SK-N-DZ (cell line): ENCODE data around the gene SERPINE2.

ENCODE experiments used
- DNase-seq: peaks from one replicate; pipeline ENCODE4 v3.0.0-alpha.2; 2015; ENCODE audit warnings: low spot score

The SERPINE2 gene

DNA sequence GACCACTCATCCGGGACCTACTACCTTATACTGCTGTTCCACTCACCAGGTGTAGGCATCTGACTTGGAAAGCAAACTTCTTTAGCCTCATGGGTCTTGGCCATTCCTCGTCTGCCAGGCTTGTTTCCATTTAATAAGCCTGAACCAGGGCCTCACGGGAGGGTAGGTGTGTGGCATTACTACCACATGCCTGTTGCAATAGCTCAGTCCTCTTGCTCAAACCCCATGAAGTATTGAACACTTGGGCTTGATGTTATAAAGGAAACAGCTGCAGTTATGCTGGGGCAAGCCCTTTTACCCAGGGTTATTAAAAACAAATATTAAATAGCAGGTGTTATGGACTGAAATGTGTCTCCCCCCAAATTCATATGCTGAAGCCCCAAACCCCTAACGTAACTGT, 60.6 kb downstream of the SERPINE2 start:
- DNase-seq = no peak

DNA sequence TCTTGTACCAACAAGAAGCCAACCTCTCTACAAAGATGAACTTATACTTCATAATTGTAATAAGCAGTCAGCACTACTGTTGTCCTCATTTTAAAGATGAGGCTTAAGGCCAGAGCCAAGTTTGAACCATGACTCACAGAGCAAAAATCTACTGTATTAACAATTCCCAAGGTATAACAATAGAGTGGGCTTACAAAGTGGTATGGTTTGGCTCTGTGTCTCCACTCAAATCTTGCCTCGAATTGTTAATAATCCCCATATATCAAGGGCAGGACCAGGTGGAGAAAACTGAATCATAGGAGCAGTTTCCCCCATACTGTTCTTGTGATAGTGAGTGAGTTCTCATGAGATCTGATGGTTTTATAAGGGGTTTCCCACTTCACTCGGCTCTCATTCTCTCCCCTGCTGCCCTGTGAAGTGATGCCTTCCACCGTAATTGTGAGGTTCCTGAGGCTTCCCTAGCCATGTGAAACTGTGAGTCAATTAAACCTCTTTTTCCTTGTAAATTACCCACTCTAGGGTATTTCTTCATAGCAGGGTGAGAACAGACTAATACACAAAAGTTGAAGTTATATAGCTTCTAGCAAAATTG, 62.4 kb downstream of the SERPINE2 start:
- no peak for DNase-seq

DNA sequence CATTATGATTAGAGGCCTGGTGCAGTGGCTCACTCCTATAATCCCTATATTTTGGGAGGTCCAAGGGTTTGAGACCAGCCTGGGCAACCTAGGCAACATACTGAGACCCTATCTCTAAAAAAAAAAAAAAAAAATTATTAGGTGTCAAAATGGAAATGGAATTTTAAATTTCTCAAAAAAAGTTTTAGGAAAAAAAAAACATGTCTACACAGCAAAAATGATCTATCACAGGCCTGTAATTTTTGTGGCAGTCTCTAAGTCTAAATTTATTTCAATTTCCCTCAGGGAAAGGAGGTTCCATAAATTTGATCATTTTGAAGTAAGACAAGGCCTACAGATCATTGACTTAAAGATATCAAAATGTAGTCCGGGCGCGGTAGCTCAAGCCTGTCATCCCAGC, 65.5 kb downstream of the SERPINE2 start:
- DNase-seq = no peak

DNA sequence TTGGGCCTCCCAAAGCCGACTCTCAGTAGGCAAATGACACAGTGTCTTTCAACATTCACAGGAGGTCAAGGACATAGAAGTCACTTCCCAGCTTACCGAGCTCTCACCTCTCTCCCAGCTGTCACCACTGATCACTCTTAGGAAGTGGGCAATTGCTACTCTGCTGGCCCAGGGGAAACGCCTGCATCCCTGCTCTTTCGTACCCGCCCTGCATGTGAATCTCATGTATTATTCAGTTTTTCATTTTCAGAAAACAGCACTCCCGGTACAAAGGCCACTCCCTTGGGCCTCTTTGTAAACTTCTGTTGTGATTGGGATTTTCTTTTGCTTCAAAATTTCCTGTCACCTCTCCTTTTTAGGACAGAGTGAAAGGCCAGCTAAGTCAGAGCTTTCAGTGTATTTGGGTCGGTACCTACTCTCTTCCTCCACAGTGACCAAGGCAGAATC, 66.4 kb downstream of the SERPINE2 start:
- no peak for DNase-seq

DNA sequence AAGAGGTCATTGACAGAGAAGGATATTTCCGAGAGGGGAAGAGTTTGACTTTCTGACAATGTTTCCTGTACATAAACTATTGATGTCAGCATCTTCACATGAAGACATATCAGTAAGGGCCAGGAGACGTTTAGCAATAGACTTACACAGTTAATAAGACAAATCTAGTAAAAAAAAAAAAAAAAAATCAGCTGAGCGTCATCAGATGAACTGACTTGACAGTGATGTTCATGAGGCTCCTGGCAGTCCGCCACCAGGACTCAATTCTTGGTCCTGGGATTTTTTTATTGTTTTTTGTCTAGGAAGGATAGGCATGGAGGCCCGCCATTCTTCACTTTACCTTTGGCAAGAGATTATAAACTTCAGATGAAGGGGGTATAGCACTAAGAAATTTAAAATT, 67.4 kb downstream of the SERPINE2 start:
- no peak for DNase-seq

DNA sequence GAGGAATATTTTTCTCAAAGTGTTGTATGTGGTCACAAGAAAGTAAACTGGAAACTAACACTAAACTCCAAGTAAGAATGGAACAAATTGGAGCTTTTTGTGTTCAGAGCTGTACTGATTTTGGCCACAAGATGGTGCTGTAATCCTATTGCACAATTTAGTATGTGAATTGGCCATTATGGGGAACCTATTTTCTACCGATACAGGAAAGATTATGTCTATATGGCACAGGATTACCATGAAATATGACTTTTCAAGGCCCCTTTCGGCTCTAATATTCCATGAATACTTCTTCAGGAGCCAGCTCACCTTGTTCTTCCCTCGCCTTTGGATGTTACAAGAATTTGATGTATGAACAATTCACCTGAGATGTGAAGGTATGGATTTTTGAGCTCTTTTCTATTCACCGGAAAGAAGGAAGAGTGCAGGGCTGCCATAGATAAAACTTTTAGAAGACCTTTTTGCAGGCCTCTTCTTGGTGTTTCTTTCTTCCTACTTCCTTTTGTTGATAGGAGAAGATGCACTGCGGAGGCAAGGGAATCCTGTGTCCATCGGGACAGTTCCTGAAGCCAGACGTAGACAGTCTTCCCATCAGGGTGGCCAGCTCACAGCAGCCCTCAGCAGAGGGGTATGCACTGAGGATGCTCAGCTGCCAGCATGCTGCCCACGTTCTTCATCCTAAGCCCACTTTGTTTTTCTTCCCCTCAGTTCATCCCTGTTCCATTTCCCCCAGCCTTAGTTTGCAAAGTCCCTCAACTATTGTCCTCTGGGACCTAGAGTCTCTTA, 68.5 kb downstream of the SERPINE2 start:
- peak; percentile 49 for DNase-seq

DNA sequence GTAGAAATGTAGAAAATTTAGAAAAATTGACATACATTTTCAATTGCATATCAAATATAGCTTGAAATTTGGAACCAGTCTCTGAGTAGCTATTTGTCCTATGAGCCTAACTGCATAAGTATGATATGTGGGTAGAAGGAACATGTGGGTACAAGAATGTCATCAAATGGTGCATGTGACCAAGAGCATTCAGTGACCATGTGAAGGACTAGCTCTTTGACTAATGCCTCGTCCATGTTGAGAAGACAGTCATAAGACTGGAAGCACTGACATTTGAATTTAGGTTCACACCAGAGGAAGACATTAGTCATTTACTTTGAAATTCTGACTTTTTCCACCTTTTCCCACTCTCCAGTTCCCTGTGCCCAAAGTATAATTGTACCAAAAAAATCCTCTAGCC, 69.2 kb downstream of the SERPINE2 start:
- no peak for DNase-seq

DNA sequence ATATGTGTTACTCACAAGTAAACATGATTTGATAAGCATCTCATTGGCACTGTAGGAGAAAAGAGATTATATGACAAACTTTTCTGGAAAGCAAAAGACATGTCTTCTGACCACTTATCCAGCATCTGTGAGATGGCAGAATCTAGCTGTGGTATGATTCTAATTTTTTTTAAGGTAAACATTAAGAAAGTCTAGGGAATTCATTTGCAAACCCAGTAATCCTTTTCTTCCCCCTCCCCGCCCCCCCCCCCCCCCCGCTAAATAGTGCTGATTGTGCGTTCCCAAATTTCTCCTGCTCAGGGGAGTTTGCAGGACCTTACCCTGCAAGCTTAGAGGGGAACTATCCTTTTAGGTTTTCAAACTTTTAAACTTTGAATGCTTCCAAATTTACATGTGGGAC, 69.8 kb downstream of the SERPINE2 start:
- DNase-seq = no peak

DNA sequence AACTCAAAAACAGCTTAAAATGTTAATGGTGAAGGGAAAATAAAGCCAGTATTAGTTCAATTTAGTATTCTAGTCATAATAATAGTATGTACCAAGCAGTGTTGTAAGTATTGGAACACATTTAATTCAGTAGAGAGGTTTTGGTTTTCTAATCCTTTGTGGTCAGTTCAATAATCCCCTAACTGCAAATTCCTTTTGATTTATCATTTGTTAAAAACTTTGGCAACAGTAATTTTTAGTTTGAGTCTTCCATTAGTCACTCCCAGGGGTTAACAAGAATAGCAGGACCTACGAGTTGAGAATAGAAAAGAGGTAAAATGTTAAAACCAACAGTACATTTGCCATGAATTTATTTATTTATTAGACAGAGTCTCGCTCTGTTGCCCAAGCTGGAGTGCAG, 71.1 kb downstream of the SERPINE2 start:
- DNase-seq = no peak

DNA sequence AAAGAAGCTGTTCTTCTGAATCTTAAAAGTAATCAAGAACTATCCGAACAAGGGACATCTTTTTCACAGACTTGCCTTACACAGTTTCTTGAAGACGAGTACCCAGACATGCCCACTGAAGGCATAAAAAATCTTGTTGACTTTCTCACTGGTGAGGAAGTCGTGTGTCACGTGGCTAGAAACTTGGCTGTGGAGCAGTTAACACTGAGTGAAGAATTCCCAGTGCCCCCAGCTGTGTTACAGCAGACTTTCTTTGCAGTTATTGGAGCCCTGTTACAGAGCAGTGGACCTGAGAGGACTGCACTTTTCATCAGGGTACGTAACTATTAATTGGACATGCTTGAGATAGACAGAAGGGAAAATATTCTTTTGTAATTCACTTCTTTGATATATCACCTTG, 79.4 kb downstream of the SERPINE2 start:
- no peak for DNase-seq

DNA sequence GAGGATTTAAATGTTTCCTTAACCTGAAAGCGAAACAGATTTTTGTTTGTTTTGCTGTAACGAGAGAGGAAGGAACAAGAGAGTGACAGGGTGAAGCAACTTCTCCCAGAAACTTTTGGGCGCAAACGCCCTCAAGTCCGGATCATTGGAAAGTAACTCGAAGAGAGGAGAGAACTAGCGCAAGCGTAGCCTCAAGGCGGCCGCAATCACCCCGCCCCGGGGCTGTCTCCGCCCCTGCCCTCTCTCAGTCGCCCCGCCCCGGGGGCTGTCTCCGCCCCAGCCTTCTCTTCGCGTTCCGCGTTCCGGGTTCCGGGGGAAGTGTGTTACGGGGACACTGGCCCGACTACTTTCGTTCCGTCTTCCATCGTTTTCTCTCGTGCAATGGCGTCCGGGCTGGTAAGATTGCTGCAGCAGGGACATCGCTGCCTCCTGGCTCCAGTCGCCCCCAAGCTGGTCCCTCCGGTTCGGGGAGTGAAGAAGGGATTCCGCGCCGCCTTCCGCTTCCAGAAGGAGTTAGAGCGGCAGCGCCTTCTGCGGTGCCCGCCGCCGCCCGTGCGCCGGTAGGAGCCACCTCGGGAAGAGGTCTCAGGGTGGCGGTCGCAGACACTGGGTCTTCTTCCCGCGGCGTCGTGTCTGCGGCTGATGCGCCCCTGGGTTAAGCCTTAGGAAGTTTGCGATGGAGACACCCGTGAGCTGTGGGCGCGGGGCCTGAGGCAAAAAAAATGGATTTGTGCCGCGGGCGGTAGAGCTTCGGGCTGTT, 81.8 kb downstream of the SERPINE2 start, which contains the start of gene MRPL44:
Gene MRPL44, plus strand, starts transcription at position 372 of the 760 bp plus-strand sequence. Its CDS starts 10 bp downstream, at position 382.
- DNase-seq = peak; percentile 88

DNA sequence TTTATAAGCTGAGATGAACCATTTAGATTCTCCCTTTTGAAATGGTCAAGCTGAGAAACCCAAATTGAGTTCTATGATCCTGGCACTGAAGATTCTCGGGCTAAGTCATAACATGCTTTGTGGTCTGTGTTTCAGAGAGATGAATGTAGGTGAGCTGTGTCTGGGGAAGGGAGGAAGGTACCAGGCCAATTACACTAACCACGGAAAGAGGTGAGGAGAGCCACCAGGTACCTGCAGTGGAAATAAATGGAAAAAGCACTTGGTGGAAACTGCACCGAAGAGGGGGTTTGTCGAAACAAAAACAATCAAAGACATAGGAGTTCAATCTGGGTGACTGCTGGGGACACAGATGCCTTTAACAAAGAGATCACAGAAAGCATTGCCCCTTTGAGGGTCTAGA, 82.8 kb downstream of the SERPINE2 start:
- DNase-seq = no peak

DNA sequence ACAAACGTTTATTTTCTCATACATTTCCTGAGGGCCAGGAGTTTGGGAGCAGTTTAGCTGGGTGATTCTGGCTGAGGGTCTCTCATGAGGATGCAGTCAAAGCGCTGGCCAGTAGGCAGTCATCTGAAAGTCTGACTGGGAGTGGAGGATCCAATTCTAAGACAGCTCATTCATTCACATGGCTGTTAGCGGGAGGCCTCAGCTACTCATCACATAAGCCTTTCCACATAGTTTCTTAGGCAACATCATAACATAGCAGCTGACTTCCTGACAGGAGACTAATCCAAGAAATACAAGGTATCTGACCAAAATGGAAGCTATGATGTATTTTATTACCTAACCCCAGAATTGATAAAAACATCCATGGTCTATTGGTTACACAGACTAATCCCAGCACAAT, 84.7 kb downstream of the SERPINE2 start:
- no peak for DNase-seq

DNA sequence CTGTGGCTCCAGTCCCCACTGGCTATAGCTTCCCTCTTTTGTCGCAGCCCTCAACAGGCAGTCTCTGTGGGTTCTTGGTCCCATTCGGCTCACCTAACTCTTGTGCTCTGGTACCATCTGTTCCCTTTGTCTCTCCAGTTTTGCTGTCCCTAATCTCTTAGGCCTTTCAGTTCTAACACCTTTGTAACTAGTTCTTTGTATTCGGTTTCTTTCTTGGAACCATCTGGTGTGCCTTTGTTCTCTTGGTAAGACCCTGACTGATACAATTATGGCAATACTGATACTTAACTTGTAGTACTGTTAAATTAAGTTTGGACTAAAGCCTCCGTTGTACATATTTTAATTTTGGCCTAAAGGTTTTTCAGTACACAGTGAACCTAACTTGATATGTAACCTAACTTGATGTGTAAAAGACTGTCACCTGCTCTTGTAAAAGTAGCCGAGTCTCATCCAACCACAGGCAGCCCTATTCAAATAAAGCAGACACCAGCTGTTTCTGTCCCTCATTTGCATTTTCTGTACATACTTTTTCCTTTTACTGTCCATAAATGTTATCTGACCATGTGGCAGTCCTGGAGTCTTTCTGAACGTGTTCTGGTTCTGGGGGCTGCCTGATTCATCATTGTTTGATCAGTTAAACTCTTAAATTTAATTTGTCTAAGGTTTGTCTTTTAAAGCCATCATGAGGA, 86.7 kb downstream of the SERPINE2 start:
- no peak for DNase-seq

DNA sequence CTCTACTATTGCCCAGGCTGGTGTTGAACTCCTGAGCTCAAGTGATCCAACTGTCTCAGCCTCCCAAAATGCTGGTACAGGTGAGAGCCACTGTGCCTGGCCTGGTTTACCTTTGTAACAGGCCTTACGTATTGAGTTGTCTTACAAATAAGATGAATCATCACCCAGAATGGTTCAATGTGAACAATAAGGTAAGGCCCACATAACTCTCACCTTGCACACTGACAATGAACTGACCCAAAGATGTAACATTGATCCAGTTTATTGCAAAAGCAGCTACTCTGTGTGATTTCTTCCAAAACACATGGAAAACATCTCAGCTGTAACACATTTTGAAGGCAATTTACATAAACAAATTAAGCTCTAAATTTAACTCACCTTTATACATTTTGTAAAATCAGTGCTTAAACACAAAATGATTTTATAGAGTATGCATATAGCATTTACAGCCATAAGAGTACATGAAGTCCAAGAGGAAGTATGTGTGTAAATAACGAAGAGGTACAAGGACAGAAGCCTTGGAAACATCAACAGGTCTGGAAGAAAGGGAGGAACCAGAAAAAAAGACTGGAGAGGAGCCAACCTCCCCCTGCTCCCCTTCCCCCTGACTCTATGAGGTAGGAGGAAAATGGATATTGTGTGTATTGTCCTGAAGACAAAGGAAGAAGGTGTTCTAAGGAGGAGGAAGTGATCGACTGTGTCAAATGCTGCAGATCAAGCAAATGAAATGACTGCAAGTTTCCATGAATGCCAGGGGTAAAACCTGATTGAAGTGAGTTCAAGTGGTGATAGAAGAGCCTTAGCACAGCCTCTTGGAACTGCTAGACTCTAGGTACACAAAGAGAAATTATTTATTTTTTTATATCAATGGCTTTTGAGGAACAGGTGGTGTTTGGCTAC, 88.4 kb downstream of the SERPINE2 start:
- DNase-seq = no peak

DNA sequence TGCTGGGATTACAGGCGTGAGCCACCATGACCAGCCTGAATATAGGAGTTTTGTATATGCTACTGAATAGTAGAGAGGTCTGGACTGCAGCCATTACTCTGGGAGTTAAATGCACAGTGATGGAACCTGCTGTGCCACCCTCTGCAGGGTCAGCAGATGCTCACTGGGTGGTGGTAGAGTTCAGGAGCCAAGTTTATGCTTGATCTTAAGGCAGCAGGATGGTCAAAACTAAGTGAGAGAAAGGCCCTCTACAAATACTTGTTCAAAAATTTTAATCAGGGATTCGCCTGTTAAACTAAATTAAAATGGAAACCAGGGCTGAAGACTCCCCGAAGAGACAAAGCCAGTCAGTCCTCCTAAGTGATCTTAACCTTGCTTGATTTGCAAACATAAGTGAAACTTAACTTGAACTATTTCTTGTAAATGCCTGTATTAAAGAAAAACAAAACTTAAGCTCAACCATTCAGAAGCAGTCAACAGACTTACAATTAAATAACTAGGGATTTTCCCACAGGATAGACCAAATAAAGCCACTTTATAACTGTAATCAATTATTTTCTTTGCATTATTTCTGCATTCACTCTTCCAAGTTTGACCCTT, 89.7 kb downstream of the SERPINE2 start:
- DNase-seq = no peak

DNA sequence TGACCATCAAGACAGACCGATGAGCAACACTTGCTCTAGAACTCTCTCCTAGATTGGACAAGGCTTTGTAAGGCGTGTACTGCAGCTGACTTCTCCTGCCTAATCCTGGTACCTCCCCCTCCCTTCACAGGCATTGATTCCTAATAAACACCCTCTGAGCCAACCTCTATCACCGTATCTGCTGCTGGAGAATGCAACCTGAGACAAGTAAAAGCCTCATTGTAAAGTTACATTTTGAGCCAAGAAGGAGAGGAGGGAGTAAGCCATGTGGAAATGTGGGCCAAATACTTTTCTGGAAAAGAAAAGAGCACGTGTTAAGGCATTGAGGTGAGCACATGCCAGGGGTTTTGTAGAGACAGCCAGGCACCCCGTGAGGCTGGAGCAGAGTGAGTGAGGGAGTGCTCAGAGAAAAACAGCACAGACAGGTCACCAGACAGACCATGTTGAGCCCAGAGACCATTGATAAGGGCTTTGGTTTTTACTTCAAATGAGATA, 91.3 kb downstream of the SERPINE2 start:
- no peak for DNase-seq

DNA sequence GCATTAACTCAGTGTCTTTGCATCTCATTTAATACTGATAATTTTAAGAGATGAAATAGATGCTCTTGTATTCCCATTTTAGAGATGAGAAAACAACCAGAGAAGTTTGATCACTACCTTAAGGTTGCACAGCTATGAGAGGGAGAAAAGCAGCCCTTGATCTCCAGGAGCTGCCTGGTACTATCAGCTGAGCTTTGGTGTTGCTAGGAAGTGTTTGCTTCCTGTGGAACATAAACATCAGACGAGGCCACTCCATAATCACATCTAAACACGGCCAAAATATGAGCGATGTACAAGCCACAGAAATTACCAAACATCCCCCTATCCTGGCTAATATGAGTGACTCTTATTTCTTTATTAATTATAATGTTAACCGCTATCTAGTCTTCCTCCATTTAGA, 93.3 kb downstream of the SERPINE2 start:
- no peak for DNase-seq

DNA sequence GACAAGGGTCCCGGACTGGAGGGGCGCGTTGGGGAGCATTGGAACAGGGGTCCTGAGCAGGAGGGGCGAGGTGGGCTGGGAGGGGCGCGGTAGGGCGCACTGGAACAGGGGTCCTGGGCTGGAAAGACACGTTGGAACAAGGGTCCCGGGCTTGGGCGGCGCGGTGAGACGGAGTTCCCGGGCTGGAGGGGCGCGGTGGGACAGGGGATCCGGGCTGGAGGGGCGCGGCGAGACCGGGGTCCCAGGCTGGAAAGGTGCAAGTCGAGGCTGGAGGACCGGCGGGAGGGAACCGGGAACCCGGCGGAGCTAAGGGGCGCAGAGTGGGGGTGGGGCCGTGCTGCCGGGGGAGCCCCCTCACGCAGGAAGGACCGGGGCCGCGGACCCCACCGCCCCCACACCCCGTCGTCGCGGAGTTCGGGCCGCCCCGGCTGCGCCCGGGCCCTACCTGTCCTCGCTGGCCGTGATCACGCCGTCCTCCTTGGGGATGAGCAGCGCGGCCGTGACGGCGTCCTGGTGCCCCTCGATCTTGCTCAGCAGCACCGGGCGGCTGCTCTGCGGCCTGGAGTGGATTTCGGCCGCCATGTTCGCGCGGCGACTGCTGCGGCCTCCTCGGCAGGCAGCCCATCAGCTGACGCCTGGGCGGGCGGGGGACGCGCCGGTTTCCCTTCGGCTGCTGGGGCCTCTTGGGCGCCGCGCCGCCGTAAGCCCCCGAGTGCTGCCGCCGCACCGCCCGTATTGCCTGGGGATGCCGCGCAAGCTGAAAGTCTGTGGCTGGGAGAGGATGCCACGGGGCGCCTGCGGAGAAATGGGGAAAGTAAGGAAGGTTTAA, 94.2 kb downstream of the SERPINE2 start, which contains the start of gene WDFY1:
Gene WDFY1, minus strand, starts transcription at position 633 of the 829 bp plus-strand sequence. Its CDS starts 51 bp downstream, at position 582.
- DNase-seq = peak; percentile 80
